Tibial artery (tissue), 4 donors: Measurements from ENCODE around the gene KCNIP4.

ENCODE experiments used
- DNase-seq, 2 donors: peaks; one replicate each; pipeline ENCODE4 v3.0.0-alpha.2; 2019
- H3K27ac ChIP-seq, 2 donors: fragments of 200-600 bp; sonication (generic) in 1 of 2; 1 replicate in 1 of 2; 2 replicates in 1 of 2; pipeline ENCODE4 v1.5.1; 2018 to 2019; ENCODE audit warnings: mild to moderate bottlenecking in 1 of 2
- H3K27me3 ChIP-seq, 2 donors: fragments of 200-600 bp; sonication (generic) in 1 of 2; one replicate each; pipeline versions ENCODE4 v1.5.1 to v1.6.0; 2016 to 2019
- H3K36me3 ChIP-seq, 3 donors: fragments of 200-600 bp; sonication (generic) in 2 of 3; one replicate each; pipeline ENCODE4 v1.5.1; 2016 to 2019; ENCODE audit warnings: mild to moderate bottlenecking in 2 of 3
- H3K4me1 ChIP-seq, 4 donors: fragments of 200-600 bp; sonication (generic) in 2 of 4; 1 replicate in 3 of 4; 2 replicates in 1 of 4; pipeline ENCODE4 v1.5.1; 2016 to 2019
- H3K4me3 ChIP-seq, 2 donors: fragments of 200-600 bp; sonication (generic) in 1 of 2; 1 replicate in 1 of 2; 2 replicates in 1 of 2; pipeline ENCODE4 v1.5.1; 2018 to 2019; ENCODE audit warnings: mild to moderate bottlenecking in 2 of 2
- H3K9me3 ChIP-seq, 3 donors: fragments of 200-600 bp; sonication (generic) in 1 of 3; one replicate each; pipeline ENCODE4 v1.5.1; 2016 to 2019
- CTCF ChIP-seq, 2 experiments: fragments of 200-600 bp in 1 of 2; fragments of 450-650 bp in 1 of 2; IDR thresholded peaks; one replicate each; pipeline ENCODE4 v1.5.1; 2017 to 2019; ENCODE audit warnings: antibody characterized with exemption in 2 of 2, mild to moderate bottlenecking in 1 of 2, moderate library complexity in 1 of 2
- intact Hi-C: fragments of 100-400 bp; cut with DNase I; formaldehyde crosslinking; loops from one replicate; pipeline ENCODE4 v1.15.0; 2023; ENCODE audit warnings: low total_unique reads

The KCNIP4 gene

GRCh38 chr4:20682853-20683252, 1265.7 kb downstream of the KCNIP4 start:
- no peak for TF ChIP-seq CTCF (IDR thresholded peaks at IDR 0.05)
- intact Hi-C loops, result loop anchor here (5.0 to 10.0 kb wide), 2 partner anchors 268 to 1996 kb away; no protein-coding TSS in a partner anchor
- Histone ChIP-seq H3K9me3 (no peaks in the 10 kb centered on the region), H3K27ac (no peak overlapping the region), H3K36me3 (no peaks in the 10 kb centered on the region), H3K4me1 (no peaks in the 10 kb centered on the region), H3K27me3 (no peaks in the 10 kb centered on the region), H3K4me3 (no peak overlapping the region)
- DNase-seq, result no peak

GRCh38 chr4:20681271-20681670, 1267.3 kb downstream of the KCNIP4 start:
- intact Hi-C loops, result loop anchor here (5.0 to 10.0 kb wide), 2 partner anchors 266 to 1994 kb away; no protein-coding TSS in a partner anchor
- DNase-seq, result no peak
- Histone ChIP-seq H3K36me3 (no peaks in the 10 kb centered on the region), H3K27me3 (no peaks in the 10 kb centered on the region), H3K4me3 (no peak overlapping the region), H3K4me1 (no peaks in the 10 kb centered on the region), H3K9me3 (no peaks in the 10 kb centered on the region), H3K27ac (no peak overlapping the region)
- TF ChIP-seq CTCF (IDR thresholded peaks at IDR 0.05), result no peak

- no peaks in the 10 kb centered on the region for H3K27me3 ChIP-seq
- no peaks in the 10 kb centered on the region for H3K4me1 ChIP-seq
- no peaks in the 10 kb centered on the region for H3K36me3 ChIP-seq
- no peaks in the 10 kb centered on the region for H3K9me3 ChIP-seq
- H3K4me3 ChIP-seq, result no peak overlapping the region
- DNase-seq, result no peak
- no peak for TF ChIP-seq CTCF (IDR thresholded peaks at IDR 0.05)
- H3K27ac ChIP-seq, result no peak overlapping the region
- intact Hi-C loops, result loop anchor here (5.0 to 10.0 kb wide), 2 partner anchors 266 to 1993 kb away; no protein-coding TSS in a partner anchor
Observed at GRCh38 chr4:20680736-20681135, 1267.8 kb downstream of the KCNIP4 start.

DNA sequence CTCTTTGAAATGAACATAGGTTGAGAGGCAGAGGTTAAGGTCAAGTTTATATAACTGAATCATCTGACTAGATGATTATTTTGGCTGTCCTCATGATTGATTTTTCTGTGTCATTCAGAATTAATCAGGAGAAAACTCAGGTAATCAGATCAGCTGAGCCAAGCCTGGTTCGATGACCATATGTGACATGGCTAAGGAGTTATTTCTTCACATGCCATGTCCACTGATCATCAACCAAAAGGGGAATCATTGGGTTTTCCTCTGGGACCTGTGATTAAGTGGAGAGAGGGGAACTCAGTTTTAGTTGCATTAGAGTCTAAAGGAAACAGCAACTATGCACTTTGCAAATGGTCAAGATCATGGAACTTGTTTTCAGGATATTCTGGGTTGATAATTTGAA, 1268.6 kb downstream of the KCNIP4 start:
- intact Hi-C loops, result loop anchor here (5.0 to 10.0 kb wide), 2 partner anchors 265 to 1993 kb away; no protein-coding TSS in a partner anchor
- H3K4me1 ChIP-seq, result no peaks in the 10 kb centered on the region

More for the DNA sequence above, 1268.6 kb downstream of the KCNIP4 start:
- Histone ChIP-seq H3K36me3 (no peaks in the 10 kb centered on the region), H3K27me3 (peaks cover 0 to 3% of the 10 kb centered on the region in 2 donors), H3K9me3 (no peaks in the 10 kb centered on the region), H3K4me3 (no peak overlapping the region), H3K27ac (no peak overlapping the region)
- no peak for DNase-seq
- no peak for TF ChIP-seq CTCF (IDR thresholded peaks at IDR 0.05)
